SHP77 (cell line): Measurements from ENCODE around the gene CA10.

Experiments
- DNase-seq, 2 experiments: peaks; one replicate each; lab custom pipeline; 2025; lab: John Stamatoyannopoulos, UW

Gene CA10

DNA sequence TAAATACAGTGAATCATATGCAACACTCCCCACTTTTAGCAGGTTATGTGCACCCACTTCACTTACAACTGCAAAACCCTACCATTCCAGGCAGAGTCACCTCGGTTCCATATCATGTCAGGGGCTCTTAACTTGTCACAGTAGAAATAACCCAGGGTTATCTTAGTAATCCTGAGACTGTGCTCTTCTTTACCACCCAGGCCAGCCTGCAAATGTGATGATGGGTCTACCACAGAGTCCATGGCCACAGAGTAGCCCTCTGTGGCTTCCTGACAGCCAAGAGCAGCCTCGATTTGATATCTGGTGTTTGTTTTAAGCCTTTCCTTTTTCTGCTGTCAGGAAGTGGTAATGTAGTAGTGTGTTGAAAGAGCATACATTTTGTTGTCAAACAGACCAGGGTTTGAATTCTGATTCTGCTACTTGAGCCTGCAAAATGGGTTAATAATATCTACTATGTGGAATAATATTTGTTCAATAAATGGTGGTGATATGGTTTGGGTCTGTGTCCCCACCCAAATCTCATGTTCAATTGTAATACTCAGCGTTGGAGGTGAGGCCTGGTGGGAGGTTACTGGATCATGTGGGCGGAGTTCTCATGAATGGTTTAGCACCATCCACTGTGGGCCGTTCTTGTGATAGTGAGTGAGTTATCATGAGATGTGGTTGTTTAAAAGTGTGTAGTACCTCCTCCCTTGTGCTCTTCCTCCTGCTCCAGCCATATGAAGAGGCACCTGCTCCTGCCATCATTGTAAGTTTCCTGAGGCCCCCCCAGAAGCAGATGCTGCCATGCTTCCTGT lies 481.6 kb downstream of the CA10 start:
- no peak for DNase-seq

DNA sequence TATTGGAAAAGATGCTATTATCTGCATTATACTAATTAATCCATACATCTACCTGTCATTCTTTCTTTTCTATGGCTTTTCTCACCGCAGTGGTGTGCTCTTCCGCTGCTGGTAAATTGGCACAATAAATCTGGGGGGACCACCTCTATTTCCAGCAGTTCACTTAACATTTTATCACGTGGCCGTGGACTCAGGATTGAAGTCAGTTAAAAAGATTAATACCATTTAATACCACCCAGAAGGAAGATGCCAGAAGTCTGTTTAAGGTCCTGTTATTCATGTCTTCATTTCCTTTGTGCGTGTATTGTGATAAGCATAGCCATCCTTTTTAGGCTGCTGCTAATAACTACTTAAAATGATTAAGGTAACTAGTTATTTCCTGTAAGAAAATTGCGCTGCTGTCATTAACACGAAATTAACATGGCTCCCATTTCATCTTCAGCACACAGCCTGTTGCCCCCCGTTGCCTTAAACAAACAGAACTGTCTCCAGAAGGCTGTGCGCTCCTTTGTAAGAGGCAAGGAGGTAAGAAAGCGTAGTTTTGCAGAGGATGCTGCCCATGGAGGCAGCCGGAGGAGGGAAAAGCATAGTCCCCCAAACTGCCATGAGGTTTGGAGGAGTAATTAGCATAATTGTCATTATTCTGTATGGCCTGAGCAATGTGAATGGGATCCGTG lies 483.8 kb downstream of the CA10 start:
- no peak for DNase-seq

DNA sequence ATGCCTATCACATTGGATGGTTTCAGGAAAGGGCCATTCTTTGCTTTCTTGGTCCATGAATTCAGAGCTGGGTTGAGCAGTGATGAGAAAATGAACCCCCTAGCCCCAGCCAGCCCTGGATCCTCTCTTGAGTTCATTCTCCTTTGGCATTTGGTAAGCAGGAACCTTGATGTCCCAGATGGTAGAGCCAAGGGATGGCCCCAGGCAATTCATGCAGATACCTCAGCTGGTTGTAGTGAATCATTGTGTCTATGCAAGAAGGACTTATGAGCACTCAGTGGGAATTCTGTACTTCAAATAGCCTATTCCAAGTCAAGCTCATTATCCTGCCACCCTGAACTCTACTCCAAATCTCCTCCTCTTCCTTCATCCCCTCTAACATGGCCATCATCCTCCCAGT lies 485.4 kb downstream of the CA10 start:
- no peak for DNase-seq

DNA sequence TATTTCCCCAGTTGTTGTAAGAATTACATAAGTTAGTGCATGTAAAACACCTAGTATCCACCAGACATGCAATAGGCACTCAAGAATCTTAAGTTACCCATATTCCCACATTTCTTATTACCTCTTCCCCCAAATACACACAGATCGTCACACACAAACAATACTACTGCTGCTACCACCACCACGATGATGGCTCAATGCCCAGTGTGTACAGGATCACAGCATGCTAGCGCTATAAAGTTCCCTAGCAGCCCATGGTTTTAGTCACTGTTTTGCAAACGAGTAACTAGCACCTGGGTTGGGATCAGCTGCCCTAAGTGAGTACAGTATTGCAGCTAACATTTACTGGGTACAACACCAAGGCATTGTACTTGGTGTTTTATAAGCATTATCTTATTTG lies 486.4 kb downstream of the CA10 start:
- DNase-seq: no peak

DNA sequence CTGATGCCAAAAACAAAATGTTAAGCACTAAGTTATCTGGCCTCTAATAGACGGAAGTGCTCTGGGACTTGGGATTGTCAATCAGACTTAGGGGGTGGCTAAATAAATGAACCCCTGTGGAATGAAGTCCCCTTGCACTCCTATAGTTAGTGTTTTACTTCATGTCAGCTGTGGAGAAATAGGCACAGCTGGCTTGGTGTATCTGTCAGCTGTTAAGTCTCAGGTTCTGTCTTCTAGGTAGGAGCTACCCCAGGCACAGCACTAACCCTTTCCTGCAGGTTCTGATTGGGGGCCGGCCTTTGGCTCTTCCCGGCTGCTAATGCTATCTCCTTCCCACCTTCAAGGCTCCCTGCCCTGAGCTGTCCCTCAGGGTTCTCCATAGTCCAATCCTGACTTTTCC lies 487.6 kb downstream of the CA10 start:
- DNase-seq: no peak

DNA sequence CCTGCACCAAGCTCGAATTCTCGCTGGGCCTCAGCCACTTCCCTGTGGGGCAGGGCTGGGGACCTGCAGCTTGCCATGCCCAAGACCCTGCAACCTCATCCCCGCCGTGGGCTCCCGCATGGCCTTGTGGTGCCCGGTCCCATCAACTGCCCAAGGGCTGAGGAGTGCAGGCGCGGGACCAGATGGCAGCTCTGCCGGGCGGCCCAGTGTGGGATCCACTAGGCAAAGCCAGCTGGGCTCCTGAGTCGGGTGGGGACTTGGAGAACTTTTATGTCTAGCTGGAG lies 489.6 kb downstream of the CA10 start:
- no peak for DNase-seq

DNA sequence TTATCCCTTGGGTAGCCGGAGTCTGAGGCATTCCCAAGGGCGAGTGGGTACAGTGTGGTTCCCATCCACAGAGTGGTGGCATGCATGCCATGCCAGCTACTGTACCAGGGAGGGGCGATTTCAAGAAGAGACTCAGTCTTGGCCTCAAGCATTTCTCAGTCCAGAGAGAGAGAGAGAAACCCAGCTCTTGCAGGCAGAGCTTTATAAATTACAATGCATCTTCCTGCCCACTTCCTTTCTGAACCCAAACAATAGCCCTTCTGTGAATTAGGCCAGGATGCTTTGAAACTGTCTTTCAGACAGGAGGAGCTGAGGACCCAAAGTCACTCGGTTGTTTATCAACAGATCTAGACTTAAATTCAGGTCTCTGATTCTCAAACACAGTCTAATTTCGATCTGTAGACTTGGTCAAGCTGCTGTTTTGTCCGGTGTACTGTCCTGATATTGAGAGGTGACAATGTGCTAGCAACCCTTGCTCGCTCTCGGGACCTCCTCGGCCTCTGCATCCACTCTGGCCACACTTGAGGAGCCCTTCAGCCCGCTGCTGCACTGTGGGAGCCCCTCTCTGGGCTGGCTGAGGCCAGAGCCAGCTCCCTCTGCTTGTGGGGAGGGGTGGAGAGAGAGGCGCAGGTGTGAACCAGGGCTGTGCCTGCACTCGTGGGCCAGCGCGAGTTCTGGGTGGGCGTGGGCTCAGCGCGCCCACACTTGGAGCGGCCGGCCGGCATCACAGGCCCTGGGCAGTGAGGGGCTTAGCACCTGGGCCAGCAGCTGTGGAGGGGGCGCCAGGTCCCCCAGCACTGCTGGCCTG lies 490.2 kb downstream of the CA10 start:
- no peak for DNase-seq

DNA sequence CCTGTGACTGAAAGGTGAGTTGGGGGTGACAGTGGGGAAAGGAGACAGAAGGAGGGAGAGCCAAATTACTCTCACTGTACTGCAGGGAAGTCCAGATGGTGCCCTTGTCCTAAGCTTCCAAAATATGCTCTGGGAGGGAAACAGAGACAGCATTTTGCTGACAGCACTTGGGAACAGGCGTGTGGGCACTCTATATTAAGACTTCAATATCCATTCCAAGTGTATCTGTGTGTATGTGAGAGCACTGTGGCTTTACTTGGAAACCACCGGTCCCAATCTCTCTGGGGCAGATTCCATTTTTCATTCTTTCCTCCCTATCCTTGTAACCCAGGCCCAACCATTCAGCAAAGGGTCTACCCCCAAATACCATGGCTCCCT lies 490.8 kb downstream of the CA10 start:
- DNase-seq: no peak

DNA sequence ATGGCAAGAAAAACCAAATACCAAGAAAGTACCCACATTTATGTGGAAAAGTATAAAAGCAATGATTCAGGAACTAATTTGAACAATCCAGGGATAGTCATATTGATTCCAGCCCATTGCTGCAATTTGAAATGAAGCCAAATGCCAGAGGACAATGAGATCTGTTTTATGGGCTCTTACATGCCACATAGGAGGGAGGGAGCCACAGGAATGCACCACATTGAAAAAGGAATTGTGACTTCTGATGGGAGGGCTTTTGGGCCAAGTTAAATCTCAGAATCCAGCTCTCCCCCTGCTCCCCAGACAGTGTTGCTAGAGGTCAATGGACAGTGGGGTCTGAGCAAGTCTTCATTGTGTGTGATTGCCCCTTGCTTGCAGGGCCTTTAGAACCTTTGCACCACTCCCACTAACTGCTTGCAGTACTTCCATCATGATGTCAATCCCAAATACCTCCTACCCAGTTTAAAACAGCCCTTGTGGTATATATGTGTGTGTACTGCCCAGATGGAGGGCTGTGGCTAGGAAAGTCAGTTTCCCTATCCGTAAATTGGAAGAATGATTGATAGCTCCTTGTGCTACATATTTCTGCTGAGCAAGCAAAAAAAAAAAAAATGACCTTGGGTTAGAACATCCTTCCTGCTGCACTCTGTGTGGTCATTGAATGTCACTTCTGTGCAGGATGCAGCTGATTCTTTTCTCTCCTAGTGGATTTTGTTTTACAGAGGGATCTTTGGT lies 491.4 kb downstream of the CA10 start:
- no peak for DNase-seq

DNA sequence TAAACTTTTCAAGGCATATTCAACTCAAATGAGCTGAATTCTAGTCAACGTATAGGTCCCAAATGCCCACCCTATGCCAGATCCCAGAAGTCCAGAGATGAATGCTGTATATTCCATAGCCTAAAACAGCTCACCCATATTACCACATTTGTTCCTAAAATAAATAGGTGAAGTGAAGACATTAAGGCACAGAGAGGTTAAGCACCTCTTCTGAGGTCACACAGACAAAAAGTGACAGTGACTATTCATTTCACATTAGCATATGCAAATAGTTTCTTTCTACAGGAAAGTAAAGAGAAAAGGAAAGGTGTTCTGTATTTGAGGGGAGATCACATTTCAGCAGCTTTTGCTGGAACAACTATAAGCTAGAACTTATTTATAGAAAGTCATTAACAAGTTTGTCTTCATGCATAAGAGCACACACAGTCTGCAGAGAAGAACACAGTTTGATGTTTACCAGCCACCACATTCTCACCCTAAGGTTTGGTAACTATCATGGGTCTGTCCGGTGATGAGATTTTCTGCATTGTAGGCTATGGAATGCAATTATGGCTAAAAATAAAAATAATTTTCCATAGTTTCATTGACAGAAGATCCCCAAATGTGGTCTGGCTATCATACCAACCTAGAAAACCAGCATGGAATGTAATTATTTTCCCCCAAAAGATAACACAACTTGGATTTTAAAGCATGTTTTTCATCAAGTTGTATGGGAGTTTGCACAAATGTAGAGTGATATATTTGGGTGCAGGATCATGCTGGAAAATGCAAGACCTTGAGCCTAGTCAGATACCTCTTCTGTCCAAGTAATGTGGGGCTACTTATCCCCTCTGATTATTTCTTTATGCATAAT lies 496.1 kb downstream of the CA10 start:
- no peak for DNase-seq

DNA sequence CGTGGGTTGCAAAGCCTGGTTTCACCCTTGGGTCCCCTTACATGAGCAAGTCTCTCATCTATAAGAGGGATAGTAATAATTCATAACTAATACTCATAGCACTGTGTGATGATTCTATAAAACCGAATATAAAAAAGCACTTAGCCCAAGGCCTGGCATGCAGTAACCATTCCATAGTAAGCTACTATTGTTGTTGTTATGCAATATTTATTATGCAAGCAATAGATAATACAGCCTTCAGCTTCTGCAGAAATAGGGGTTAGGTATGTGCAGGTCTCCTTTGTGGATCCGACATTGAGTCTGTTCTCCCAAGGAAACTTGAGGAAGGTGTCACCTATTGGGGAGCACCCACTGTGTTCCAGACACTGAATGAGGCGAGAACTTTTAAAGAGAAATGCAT lies 497.1 kb downstream of the CA10 start:
- no peak for DNase-seq

DNA sequence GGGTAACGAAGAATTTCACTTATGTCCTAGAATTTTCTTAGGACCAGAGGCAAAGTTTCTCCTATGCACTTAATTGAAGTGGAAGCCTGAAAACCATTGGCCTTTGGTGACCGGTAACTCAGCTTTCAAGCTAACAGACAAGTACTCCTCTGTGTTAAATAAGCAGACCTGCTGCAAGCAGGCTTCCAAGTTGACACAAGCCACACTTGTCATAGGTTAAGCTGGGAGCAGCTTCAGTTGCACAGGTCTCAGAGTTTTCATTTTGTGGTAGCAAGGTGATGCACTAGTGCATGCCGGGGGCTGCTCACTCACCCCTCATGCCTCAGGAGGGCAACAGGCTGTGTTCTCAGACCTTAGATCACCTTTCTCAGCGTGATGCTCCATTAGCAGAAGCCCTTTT lies 498.2 kb downstream of the CA10 start:
- DNase-seq: no peak

DNA sequence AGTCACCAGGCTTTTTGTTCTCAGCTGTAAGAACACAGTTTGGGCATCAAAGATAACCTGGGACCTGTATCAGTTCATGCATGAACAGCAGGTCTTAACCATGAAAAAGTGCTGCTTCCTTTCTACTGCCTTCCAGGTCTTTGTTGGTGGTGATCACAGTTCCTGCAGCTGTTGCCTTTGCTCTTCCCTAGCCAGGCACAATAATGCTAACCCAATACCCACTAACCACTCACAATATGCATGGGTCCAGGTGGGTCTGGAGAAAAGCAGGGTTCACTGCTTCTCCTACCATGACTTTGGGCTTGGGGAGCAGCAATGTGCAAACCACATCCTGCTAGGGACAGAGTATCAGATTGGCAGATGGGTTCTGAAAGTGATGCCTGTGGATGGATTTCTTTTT lies 501.3 kb downstream of the CA10 start:
- DNase-seq: no peak

DNA sequence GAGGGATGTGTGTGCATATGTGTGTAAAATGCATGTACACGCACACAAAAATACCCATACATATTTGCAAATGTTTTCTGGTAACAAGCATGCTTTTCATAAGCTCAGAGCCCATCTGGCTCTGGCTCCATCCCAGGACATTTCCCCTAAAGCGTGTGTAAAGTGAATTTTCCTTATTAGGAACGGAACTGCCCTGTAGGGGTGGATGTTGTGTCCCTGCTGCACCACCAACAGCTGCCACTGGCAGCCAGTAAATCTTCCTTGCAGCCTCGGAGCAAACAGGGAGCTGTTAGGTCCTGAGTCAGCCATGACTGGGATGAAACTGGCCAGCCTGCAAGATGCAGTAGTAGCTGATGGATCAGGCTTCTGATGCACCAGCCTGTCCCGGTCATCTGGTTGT lies 504.6 kb downstream of the CA10 start:
- no peak for DNase-seq

DNA sequence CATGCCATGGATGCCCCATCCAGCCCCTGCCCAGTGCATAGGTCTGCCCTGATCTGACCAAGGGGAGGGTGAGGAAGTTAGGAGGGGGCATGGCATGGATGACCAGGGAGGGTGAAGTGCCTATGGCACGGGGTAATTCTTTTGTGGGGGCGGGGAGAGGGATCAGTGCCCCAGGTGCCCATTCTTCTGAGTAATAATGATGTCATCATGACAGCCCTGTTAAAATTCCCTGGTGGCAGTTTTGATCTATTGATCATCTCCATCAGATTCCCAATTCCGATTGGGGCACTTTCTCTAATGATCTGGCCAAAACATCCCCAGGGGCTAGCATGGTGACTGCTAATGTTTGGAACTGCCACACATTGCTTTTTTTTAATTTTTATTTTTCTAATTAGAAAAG lies 506.0 kb downstream of the CA10 start:
- no peak for DNase-seq

DNA sequence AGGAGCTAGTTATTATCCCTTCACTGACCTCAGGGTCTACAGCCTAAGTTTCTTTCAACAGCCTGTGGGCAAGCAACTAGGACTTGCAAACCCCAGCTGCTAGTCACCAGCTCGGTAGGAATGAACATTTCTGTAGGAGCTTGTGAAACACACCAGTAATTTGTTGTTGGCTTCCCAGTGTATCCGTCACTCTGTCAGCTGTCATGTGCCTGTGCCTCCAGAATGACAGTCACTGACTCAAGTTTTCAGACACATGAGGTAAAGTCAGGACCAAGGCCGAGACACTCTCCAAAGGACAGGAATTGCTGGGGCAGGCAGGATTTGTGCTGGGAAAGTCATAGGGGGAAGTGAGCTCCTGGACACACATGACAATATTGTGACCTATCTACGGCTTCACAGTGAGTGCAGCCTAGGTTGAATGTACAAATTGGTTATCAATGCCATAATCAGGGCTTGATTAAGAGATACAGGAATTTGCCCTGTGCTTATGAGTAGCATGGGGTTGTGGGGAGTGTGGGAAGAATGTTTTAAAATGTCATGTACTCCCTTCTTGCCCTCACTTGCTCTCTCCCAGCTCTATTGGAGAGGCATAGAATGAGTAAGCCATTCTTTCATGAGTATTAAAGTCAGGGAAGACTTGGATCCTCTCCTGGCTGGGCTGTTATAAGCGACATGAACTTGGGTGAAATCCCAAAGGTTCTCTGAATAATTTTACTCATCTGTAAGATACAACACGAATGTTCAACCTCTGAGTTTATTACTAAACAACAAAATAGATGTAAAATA lies 506.8 kb downstream of the CA10 start:
- no peak for DNase-seq

DNA sequence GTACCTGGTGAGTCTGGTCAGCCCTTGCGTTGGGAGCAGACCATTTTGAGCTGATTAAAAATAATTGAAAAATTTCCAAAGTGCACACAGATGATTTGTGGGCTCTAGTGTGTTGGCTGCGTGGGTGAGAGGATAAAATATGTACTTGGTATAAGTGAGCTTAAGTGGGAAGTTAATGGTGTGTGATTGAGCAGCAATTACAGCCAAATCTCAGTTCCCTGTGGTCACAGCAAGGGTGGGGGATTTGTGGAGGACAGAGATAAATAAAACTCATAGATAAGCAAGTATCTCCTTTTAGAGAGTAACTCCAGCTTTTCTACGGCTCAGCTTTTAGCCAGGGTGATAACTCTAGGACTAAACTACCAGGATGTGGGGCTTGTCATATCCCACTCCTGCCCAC lies 507.7 kb downstream of the CA10 start:
- no peak for DNase-seq

DNA sequence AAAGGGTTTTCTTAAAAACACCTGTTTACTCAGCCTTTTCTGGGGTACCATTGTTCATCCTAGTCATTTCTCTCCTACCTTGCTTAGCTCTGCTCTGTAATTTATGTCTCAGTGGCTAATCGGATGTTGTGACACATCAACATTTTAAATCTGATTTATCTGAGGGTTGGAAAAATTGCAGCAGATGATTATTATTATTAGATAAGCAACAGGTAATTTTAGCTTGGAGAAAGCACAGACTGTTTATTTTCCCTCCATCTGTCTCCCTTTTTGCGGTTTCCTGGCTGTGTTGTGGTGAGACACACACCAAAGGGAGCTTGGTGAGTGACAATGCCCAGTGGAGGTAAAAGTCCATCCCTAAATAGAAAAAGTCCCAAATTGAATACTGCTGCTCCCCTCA lies 508.3 kb downstream of the CA10 start:
- no peak for DNase-seq

DNA sequence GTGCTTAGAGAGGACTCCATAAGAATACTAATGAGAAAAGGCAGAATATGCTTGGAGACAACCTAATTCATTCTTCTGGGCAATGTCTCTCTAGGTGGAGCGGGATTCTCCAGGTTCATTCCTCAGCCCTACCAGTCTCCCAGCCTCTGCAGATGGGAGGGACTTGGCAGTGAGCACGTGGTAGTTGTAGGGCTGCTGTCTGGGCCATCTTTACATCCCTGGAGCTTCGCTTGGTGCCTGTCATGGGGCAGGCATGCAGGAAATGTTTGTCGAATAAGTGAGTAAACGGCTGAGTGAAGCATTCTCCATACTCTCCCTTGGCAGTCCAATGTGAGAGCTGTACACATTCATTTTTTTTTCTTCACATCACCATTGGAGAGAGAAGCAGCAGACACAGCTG lies 510.7 kb downstream of the CA10 start:
- no peak for DNase-seq

DNA sequence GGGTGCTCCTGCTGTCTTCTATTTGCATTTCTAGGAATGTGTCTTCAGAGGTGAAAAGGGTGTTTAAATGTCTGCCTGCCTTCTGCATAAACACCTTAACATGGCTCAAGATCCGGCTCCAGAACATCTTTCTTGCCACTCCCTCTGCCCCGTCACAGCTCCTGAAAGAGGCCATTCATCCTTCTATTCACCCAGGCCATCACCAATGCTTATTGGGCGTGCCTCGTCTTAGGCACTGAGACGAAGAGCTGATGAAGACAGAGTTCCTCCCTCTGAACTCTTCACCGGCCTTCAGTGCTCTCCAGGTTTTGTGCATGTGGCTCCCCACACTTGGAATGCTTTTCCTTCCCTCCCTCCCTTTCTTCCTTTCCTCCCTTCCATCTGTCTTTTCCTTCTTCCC lies 511.4 kb downstream of the CA10 start:
- DNase-seq: no peak

DNA sequence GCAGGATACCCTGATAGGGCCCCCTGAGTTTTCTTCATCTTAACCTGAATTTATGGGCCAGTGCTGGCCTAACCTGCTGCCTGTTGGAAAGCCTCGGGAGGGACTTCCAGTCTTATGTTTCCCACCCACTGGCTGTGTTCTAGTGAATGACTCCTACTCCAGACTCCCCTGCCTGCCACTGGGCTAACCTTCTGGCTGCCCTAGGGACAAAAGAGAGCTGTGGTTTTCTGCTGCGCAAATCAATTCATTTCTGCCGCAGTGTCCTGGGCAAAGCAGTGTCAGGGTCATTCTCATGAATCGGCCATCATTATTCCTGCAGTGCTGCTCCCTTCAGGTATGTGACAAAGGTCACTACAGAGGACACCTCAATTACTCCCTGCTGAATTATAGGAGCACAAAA lies 512.0 kb downstream of the CA10 start:
- DNase-seq: no peak
